GM18873 (cell line): ENCODE data around the gene ELMO1.
"Not testable (repeated sequence)": the region's sequence is repeated elsewhere in the genome, so short reads cannot be mapped to it uniquely, and the experiment has no call there.

Source experiments
- ATAC-seq: cut with Tn5 transposase; IDR thresholded peaks from one replicate; pipeline ENCODE4 v1.9.1; 2021; ENCODE audit warnings: mild to moderate bottlenecking, moderate library complexity, moderate number of reproducible peaks; ENCODE audit not compliant: unreplicated experiment, low FRiP score

ELMO1 gene

GRCh38 chr7:37173670-37174069 lies 275.0 kb downstream of the ELMO1 start:
- no peak for ATAC-seq

- no peak for ATAC-seq
Measured at GRCh38 chr7:37162106-37162505, 286.6 kb downstream of the ELMO1 start.

GRCh38 chr7:37160656-37161055 lies 288.0 kb downstream of the ELMO1 start:
- no peak for ATAC-seq

- no peak for ATAC-seq
Measured at GRCh38 chr7:37153376-37153775, 295.3 kb downstream of the ELMO1 start.

GRCh38 chr7:37151741-37152413 lies 296.8 kb downstream of the ELMO1 start:
- ATAC-seq = no peak

GRCh38 chr7:37150856-37151255 lies 297.8 kb downstream of the ELMO1 start:
- ATAC-seq = no peak

GRCh38 chr7:37150180-37150579 lies 298.5 kb downstream of the ELMO1 start:
- no peak for ATAC-seq

GRCh38 chr7:37149773-37150124 lies 298.9 kb downstream of the ELMO1 start:
- ATAC-seq = no peak

GRCh38 chr7:37149051-37149772 lies 299.5 kb downstream of the ELMO1 start:
- no peak for ATAC-seq

- no peak for ATAC-seq
Measured at GRCh38 chr7:37145682-37146081, 303.0 kb downstream of the ELMO1 start.

- ATAC-seq = no peak
Measured at GRCh38 chr7:37144423-37144822, 304.2 kb downstream of the ELMO1 start.

- no peak for ATAC-seq
Measured at GRCh38 chr7:37142958-37143357, 305.7 kb downstream of the ELMO1 start.

GRCh38 chr7:37141742-37142141 lies 306.9 kb downstream of the ELMO1 start:
- ATAC-seq = no peak

GRCh38 chr7:37133902-37134301 lies 314.8 kb downstream of the ELMO1 start:
- ATAC-seq = not testable (repeated sequence)

GRCh38 chr7:37131855-37132254 lies 316.8 kb downstream of the ELMO1 start:
- no peak for ATAC-seq

GRCh38 chr7:37129035-37129425 lies 319.6 kb downstream of the ELMO1 start:
- no peak for ATAC-seq

GRCh38 chr7:37128327-37129034 lies 320.2 kb downstream of the ELMO1 start:
- ATAC-seq = no peak

- no peak for ATAC-seq
Measured at GRCh38 chr7:37119296-37119860, 329.3 kb downstream of the ELMO1 start.

- ATAC-seq = no peak
Measured at GRCh38 chr7:37118004-37118403, 330.7 kb downstream of the ELMO1 start.

- no peak for ATAC-seq
Measured at GRCh38 chr7:37117292-37117691, 331.4 kb downstream of the ELMO1 start.

- ATAC-seq = no peak
Measured at GRCh38 chr7:37116093-37116701, 332.5 kb downstream of the ELMO1 start.
